Testis (tissue), 3 donors: ENCODE measurements around the gene CEP55. TPM values are rescaled to one million over a fixed set of nuclear protein-coding genes. Genes with fewer than 3 reads are reported as not detected.

Experiments
- DNase-seq: peaks from one replicate; pipeline ENCODE4 v3.0.0-alpha.2; 2019
- H3K27ac ChIP-seq, 2 donors: fragments of 200-600 bp; sonication (generic); one replicate each; pipeline ENCODE4 v1.5.1; 2019
- H3K27me3 ChIP-seq: fragments of 200-600 bp; sonication (generic); one replicate; pipeline ENCODE4 v1.5.1; 2019
- H3K36me3 ChIP-seq: fragments of 200-600 bp; sonication (generic); one replicate; pipeline ENCODE4 v1.5.1; 2017; ENCODE audit warnings: low read depth; ENCODE audit errors: missing control alignments
- H3K4me1 ChIP-seq: fragments of 200-600 bp; sonication (generic); one replicate; pipeline ENCODE4 v1.5.1; 2019
- H3K4me3 ChIP-seq, 2 donors: fragments of 200-600 bp; sonication (generic); one replicate each; pipeline ENCODE4 v1.5.1; 2017 to 2019
- H3K9me3 ChIP-seq: fragments of 200-600 bp; sonication (generic); one replicate; pipeline ENCODE4 v1.5.1; 2017
- CTCF ChIP-seq, 3 experiments: fragments of 450-650 bp in 2 of 3; fragments of 200-600 bp in 1 of 3; sonication (generic) in 1 of 3; IDR thresholded peaks; one replicate each; pipeline ENCODE4 v1.5.1; 2016 to 2019; ENCODE audit warnings: antibody characterized with exemption in 3 of 3, mild to moderate bottlenecking in 2 of 3, moderate library complexity in 1 of 3
- POLR2A ChIP-seq: fragments of 450-650 bp; IDR thresholded peaks from one replicate; pipeline ENCODE4 v1.6.1; 2017; ENCODE audit warnings: antibody characterized with exemption, mild to moderate bottlenecking, moderate library complexity
- WGBS, 2 donors: methylation state at CpG; one replicate each; pipeline ENCODE4 v1.1.5; 2018; 5-methylcytosine and 5-hydroxymethylcytosine counted together
- intact Hi-C: fragments of 100-400 bp; cut with DNase I; formaldehyde crosslinking; loops from one replicate; pipeline ENCODE4 v1.15.1; 2023; ENCODE audit warnings: low total_unique reads
- polyA plus RNA-seq: library from polyadenylated mRNA; stranded (reverse); fragments of 350-450 nt; fragmentation: Illumina TruSeq; extraction: RNeasy Lipid Tissue Mini Kit (QIAGEN cat#74804); gene quantifications from one replicate; pipeline ENCODE4 v1.2.3, GENCODE V29; 2014; ENCODE audit warnings: low read depth, low replicate concordance; ENCODE audit not compliant: insufficient read depth
- total RNA-seq, 2 donors: library from RNA; depleted of rRNA; stranded (reverse); fragments of >200 nt; gene quantifications; one replicate each; pipeline ENCODE4 v1.2.3, GENCODE V29; 2016

Gene CEP55
- total and polyA plus RNA-seq, 3 donors from 2014 or later, result 14.1 to 28.1 (median 15.5) TPM

GRCh38 chr10:93553482-93554315, 57.3 kb downstream of the CEP55 start:
- H3K27ac ChIP-seq, result no peak overlapping the region
- 83 to 86% methylated on average over 8 of the region's 8 CpGs for WGBS, 2 donors
- H3K9me3 ChIP-seq, result no peaks in the 10 kb centered on the region
- no peak for DNase-seq
- H3K27me3 ChIP-seq, result no peaks in the 10 kb centered on the region
- intact Hi-C loops, result no loop called here
- H3K36me3 ChIP-seq, result no peaks in the 10 kb centered on the region
- H3K4me1 ChIP-seq, result no peaks in the 10 kb centered on the region
- no peak overlapping the region for H3K4me3 ChIP-seq
- no peak for TF ChIP-seq CTCF (IDR thresholded peaks at IDR 0.05)
- no peak for TF ChIP-seq POLR2A

- no peaks in the 10 kb centered on the region for H3K36me3 ChIP-seq
- 67 to 79% methylated on average over 1 of the region's 1 CpG for WGBS, 2 donors
- intact Hi-C loops, result no loop called here
- no peak for DNase-seq
- H3K27me3 ChIP-seq, result no peaks in the 10 kb centered on the region
- no peak overlapping the region for H3K4me3 ChIP-seq
- no peak for TF ChIP-seq POLR2A
- no peak for TF ChIP-seq CTCF (IDR thresholded peaks at IDR 0.05)
- H3K9me3 ChIP-seq, result no peaks in the 10 kb centered on the region
- no peak overlapping the region for H3K27ac ChIP-seq
- no peaks in the 10 kb centered on the region for H3K4me1 ChIP-seq
These were observed 57.9 kb downstream of the CEP55 start for GRCh38 chr10:93554316-93554663.

GRCh38 chr10:93554760-93555432, 58.5 kb downstream of the CEP55 start:
- WGBS, 2 donors, result 66 to 70% methylated on average over 12 to 14 of the region's 14 CpGs
- Histone ChIP-seq H3K27me3 (no peaks in the 10 kb centered on the region), H3K4me1 (no peaks in the 10 kb centered on the region), H3K4me3 (no peak overlapping the region), H3K36me3 (no peaks in the 10 kb centered on the region), H3K27ac (no peak overlapping the region), H3K9me3 (no peaks in the 10 kb centered on the region)
- peak; percentile 37 to 56 (median 55) for TF ChIP-seq CTCF (IDR thresholded peaks at IDR 0.05)
- no peak for TF ChIP-seq POLR2A
- peak; percentile 81 for DNase-seq
- intact Hi-C loops, result no loop called here

- Histone ChIP-seq H3K4me1 (no peaks in the 10 kb centered on the region), H3K36me3 (no peaks in the 10 kb centered on the region), H3K9me3 (no peaks in the 10 kb centered on the region), H3K27ac (no peak overlapping the region), H3K4me3 (no peak overlapping the region), H3K27me3 (no peaks in the 10 kb centered on the region)
- TF ChIP-seq POLR2A (no peak), CTCF (IDR thresholded peaks at IDR 0.05) (no peak)
- DNase-seq, result no peak
- intact Hi-C loops, result no loop called here
- WGBS, 2 donors, result 92 to 95% methylated on average over 9 of the region's 9 CpGs
These were observed 63.1 kb downstream of the CEP55 start for GRCh38 chr10:93559490-93559889.
